IPS-11a (cell line): Measurements from ENCODE around the gene GTPBP4.
"Not testable (repeated sequence)": the region's sequence is repeated elsewhere in the genome, so short reads cannot be mapped to it uniquely, and the experiment has no call there.

ENCODE experiments used
- H3K4me3 ChIP-seq: one replicate; pipeline ENCODE4 v1.5.1; 2013; ENCODE audit warnings: low read depth, low read length, control low read depth

GTPBP4 gene

DNA sequence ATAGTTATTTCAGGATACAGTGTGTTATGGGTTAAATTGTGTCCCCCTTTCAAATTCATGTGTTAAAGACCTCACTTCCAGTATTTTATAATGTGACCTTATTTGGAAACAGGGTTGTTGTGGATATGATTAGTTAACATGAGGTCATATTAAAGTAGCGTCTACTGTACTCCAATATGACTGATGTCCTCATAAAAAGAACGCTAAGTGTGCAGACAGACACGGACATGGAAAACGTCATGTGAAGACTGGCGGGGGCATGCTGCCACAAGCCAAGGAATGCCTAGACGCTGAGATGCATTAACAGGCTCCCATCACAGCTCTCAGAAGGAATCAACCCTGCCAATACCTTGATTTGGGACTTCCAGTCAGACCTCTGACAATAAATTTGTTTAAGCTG lies 66.5 kb downstream of the GTPBP4 start:
- H3K4me3 ChIP-seq = no peak overlapping the region

DNA sequence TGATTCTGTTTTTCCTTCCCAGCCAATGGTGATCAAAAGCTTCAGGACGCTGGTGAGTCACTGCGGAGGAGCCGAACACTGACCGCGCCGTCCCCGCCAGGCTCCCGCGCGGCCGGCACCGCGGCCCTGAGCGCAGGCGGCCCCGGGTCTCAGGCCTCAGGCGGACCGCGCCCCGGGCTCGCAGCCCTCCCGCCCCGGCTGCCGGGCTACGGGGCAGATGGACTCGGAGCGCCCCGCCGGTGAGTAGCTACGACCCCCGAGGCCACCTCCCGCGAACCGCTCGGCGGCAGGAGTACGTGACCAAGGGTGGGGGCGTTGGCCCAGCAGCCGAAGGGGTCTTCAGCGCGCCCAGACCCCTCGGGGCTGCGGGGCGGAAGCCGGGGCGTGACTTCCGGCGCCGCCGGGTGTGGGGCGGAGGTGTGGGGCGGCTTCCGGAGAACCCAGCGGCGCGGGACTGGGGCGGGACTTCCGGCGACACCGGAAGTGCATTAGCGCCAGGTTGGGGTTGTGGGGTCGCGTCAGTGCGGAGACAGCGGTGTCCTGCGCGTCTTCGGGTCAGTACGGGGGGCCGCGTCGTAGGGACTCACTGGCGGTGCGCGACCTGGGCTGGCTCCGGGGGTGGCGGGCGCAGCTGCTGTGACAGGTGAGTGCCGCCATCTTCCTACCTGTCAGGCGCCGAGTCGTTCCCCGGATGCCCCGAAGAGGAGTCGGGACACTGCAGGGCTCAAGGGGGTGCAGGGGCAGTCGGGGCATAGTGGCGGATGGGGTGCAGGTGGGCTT lies 68.3 kb downstream of the GTPBP4 start, which contains the start of gene WDR37:
WDR37 (plus strand) TSS at position 60 of the 780 bp plus-strand sequence. CDS start 15,771 bp downstream, outside the sequence.
- peak within 1 kb of the TSS; percentile 95 for H3K4me3 ChIP-seq

DNA sequence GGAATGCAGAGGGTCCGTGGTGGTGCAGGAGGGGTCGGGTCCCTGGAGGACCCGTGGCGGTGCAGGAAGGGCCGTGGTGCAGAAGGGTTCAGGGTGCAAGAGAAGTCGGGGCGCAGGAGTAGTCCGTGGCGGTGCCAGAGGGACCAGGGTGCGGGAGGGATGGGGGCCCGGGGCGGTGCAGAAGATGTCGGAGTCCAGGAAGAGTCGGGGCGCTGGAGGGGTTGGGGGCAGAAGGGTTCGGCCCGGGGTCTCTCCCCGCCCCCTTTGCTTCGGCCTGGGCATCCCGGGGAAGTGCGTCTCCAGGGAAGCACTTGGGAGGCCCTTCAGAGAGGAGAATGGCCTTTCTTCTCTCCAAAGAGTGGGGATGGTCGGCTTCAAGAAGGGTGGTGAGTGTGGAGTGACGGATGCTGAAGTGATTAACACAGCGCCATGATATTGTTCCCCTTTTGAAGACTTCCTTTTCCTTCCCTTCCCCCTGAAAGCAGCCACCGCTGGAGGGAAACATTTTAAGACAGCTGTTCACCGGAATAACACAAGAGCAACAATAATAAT lies 68.9 kb downstream of the GTPBP4 start:
- H3K4me3 ChIP-seq = peak overlapping the region; percentile 95

DNA sequence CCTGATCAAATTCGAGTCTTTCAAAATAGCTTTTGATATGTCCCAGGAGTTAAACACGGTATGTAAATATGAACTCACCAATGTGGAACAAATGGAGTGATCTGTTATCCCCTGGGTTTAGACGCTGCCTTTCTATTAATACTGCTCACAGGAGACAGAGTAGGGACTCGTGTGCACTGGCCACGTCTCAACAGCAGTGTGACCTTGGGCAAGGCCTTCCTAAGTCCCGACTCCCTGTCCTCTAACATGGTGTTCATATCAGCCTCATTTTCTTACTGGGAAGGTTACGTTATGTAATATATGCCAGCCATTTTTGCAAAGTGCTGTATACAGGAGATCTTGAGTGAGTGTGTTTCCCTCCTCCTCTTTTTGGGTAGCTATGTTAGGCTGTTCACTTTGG lies 69.8 kb downstream of the GTPBP4 start:
- no peak overlapping the region for H3K4me3 ChIP-seq

DNA sequence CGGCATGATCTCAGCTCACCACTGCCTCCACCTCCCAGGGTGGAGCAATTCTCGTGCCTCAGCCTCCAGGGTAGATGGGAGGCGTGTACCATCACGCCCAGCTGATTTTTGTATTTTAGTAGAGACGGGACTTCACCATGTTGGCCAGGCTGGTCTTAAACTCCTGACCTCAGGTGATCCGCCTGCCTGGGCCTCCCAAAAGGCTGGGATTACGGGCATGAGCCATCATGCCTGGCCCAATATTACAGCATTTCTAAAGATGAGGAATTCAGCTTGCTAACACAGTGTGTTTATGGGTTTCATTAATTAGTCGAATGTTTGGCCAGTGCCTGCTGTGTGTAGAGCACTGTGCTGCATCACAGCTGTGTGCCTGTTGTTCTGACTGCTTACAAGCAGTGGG lies 71.7 kb downstream of the GTPBP4 start:
- no peak overlapping the region for H3K4me3 ChIP-seq

DNA sequence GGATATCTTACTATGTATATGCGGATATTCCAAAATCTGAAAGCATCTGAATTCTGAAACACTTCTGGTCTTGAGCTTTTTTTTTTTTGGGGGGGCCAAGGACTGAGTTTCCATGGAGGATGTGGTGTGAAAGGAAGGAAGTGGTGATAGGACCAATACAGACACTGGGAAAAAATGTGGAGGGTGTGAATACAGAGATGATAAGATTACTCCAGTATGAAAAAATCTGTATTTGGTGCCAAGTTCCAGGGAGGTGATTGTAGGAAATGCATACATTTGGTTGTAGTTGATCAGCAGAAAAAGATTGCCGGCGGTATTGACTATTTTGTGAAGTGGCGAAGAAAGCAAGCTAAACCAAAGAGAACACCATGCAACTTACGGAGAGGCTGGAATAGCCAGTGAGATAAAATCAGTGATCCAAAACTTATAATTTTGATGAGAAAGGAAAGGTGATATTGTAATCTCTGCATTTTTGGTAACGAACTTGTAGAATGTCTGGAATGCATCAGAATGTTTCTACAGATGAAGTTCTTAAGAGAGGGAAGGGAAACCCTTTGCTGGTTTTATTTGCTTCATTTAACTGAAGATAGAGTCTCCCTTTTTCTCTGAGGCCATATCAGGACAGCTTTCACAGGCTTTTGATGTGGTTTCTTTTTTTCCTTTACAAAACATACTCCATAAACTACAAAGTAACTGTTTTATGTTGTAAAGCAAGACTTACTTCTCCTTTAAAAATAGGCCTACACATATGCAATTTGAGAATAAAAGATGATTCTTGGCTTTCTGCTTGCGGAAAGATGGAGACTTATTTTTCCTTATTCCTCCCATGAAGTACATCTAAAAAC lies 73.9 kb downstream of the GTPBP4 start:
- H3K4me3 ChIP-seq = no peak overlapping the region

DNA sequence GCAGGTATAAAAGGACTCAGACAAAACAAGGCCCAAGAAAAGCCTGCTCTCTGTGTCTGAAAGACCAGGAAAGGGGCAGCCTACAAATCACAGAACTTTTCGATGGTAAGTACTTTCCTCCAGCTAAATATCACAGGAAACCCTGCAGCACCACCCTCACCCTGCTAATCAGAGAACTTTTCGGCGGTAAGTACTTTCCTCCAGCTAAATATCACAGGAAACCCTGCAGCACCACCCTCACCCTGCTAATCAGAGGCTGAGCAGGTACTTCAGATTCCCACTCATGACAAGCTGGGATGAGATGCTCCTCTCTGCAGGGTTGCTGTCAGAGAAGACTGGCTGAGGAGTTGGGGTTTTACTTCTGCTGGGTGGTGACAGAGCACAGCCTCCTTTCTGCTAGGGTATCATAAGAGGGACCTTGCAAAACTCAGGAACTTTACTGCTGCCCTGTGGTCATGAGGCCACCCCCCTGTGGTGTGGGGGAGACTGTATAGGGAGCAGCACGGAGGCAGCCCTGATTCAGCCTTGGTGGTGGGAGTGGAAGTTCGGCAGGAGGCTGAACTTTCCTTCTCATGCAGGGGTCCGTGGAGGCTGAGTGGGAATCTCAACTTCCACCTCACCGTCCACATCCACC lies 75.1 kb downstream of the GTPBP4 start:
- H3K4me3 ChIP-seq = no peak overlapping the region

DNA sequence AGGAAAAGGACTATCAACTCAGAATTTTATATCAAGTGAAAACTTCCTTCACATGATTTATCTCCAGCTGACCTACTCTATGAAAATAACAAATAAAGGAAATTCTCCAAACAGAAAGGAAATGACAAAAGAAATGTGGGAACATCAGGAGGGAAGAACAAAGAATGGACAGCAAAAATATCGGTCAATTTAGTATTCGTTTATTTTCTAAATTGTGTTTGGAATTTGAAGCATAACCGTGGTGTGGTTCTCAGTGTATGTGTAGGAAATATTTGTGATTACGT lies 76.7 kb downstream of the GTPBP4 start:
- H3K4me3 ChIP-seq = no peak overlapping the region

DNA sequence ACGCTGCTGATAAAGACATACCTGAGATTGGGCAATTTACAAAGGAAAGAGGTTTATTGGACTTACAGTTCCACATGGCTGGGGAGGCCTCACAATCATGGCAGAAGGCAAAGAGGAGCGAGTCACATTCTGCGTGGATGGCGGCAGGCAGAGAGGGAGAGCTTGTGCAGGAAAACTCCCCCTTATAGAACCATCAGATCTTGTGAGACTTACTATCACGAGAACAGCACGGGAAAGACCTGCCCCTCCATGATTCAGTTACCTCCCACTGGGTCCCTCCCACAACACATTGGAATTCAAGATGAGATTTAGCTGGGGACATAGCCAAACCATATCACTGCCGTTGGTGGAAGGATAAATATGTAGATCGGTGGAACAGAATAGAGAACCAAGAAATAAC lies 78.5 kb downstream of the GTPBP4 start:
- H3K4me3 ChIP-seq = not testable (repeated sequence)

DNA sequence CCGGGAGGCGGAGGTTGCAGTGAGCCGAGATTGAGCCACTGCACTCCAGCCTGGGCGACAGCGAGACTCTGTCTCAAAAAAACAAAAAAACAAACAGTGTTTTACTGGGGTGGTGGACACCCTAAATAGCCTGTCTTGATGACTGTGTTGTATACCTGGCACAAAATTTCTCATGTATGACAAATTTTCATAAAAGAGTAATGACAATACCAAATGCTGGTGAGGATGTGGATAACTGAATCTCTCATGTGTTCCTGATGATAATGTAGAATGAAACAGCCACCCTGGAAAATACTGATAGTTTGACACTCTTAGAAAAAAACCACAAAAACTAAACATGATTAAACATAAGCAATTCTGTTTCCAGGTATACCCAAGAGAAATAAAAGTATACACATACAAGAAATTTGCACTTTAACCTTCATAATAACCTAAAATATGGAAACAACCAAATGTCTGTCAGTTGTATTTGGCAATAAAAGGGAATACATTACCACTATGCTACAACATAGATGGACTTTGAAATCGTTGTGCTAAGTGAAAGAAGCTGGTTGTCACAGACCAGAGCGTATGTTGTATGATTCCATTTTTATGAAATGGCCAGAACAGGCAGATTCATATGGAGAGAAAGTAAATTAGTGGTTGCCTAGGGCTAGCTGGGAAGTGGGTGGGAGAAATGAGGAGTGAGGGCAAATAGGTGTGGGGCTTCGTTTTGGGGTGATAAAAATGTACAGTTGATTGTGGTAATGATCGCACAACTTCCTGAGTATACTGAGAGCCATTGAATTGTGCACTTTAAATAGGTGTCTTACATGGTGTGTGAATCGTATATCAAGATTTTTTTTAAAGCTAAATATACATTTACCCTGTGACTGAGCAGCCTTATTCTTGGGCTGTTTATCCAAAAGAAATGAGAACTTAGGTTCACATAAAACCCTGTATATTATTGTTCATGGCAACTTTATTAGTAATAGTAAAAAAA lies 80.4 kb downstream of the GTPBP4 start:
- H3K4me3 ChIP-seq = no peak overlapping the region
